Activated naive CD8-positive, alpha-beta T cell treated with anti-CD3 and anti-CD28 coated beads for 36 hours (primary cell): Measurements from ENCODE around the gene PTGR3. TPM values are rescaled to one million over a fixed set of nuclear protein-coding genes. Genes with fewer than 3 reads are reported as not detected.

Experiments
- DNase-seq: peaks from one replicate; pipeline ENCODE4 v3.0.0; 2021
- H3K27ac Mint-ChIP-seq: one replicate; pipeline ENCODE4 v1.8.0; 2022; ENCODE audit warnings: mild to moderate bottlenecking, moderate library complexity, mixed read lengths
- H3K27me3 Mint-ChIP-seq: one replicate; pipeline ENCODE4 v1.8.0; 2022; ENCODE audit warnings: mild to moderate bottlenecking, mixed read lengths
- H3K36me3 Mint-ChIP-seq: one replicate; pipeline ENCODE4 v1.8.0; 2021; ENCODE audit warnings: mild to moderate bottlenecking, mixed read lengths
- H3K4me1 Mint-ChIP-seq: one replicate; pipeline ENCODE4 v1.8.0; 2021; ENCODE audit warnings: mixed read lengths
- H3K4me3 Mint-ChIP-seq: one replicate; pipeline ENCODE4 v1.8.0; 2022; ENCODE audit warnings: mild to moderate bottlenecking, moderate library complexity, mixed read lengths
- H3K9me3 Mint-ChIP-seq: one replicate; pipeline ENCODE4 v1.8.0; 2022; ENCODE audit warnings: mixed read lengths
- total RNA-seq, 2 experiments: library from RNA; stranded (reverse); gene quantifications; one replicate each; pipeline ENCODE4 v1.2.3, GENCODE V29; 2021

The PTGR3 gene
- total RNA-seq, 2 experiments from 2014 or later: 20.2 to 23.2 TPM

DNA sequence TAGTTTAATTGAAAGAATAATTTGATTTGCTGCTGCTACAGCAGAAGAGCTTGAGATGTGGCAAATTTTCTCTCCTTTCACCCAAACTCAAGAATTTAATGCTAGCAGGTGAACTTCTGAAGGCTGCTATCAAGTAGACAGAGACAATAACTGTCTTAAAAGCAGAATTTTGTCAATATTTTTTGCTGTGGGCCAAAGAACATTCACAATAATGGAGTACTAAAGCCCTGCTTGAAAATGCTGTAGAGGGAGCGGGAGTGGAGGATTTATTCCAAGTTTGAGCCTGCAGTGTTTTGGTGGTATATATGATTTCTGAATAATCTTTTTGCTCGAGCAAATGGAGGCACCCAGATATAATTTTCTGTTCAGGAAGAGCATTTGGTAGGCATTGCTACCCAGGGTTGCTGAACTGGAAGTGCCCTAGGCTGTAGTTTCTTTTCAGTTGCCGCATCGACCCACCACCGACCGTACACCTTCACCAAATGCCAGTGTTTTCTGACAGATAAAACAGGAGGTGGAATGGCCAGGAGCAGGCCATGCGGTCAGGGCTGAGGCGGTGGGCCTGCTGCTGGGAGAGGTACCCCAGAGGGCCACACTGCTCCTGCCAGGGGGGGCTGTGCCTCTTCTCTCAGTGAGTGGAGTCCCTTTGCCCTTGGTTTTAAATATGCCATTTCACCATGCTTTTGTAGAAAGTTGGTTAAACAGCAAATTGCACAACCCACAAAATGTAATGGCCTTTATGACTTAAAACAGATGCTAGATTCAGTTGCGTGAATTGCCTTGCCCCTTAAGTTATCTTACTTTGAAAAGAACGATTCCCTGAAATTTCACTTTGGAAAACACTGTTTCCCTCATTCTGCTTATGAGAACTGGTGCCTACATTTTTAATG, 38.0 kb upstream of the PTGR3 start:
- Mint-ChIP-seq H3K36me3 (peaks cover 6% of the 10 kb centered on the region), H3K4me1 (peaks cover 57% of the 10 kb centered on the region), H3K27me3 (no peaks in the 10 kb centered on the region), H3K27ac (peak overlapping the region; percentile 96), H3K4me3 (peak overlapping the region; percentile 88), H3K9me3 (no peaks in the 10 kb centered on the region)
- DNase-seq: no peak

DNA sequence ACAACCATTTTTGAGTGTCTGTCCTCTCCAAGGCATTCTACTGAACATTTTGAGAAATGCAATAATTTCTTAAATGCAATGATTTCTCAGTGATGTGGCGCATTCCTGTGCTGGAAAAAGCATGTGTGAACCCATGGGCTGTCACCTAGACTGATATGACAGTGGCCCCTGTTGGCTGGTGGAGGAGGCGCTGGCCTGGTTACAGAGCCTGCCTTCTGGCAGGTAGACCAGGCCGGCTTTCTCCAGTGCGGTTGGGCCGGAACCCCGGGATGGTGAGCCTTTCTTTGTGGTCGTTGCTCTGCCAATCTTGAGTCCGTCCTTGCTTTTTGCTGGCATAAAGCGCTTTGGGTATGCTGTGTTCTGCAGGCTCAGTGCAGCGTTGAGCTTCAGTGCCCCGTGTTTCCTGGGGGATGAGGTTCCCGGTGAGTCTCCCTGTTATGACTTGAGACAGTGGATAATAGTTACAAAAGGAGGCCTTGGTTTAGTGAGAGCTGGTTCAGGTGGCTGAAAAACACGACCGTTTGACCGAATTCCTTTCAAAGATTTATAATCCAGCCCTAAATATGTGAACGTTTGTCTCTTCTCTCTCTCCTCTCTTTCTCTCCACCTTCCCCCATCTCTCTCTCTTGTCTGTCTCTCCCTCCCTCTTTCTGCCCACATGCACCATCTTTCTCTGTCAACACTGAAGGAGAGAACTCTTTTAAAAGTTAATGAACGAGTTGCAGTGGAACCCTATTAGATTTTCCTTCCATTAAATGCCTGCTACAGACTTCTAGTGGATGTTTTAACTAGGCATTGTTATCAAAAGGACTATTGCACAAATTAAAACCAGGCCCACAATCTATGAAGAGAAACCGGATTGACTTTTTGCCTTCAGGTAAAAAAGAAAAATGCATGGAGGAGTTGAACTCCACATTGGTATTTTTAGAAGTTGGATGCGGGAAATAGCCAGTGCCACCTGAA, 35.7 kb upstream of the PTGR3 start:
- Mint-ChIP-seq H3K27ac (no peak overlapping the region), H3K4me3 (no peak overlapping the region)
- no peak for DNase-seq

DNA sequence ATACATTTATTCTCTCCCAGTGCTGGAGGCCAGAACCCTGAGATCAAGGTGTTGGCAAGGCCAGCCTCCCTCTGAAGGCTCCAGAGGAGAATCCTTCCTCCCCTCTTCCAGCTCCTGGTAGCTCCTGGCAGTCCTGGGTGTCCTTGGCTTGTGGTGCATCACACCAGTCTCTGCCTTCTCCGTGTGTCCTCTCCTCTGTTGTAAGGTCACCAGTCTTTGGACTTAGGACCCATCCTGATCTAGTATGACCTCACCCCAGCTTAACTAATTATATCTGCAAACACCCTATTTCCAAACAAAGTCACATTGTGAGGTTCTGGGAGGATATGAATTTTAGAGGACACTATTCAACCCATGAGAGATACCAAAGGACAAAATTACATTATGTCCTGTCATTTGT, 32.8 kb upstream of the PTGR3 start:
- H3K9me3 Mint-ChIP-seq: no peaks in the 10 kb centered on the region
- peaks cover 30% of the 10 kb centered on the region for H3K4me1 Mint-ChIP-seq
- no peak for DNase-seq
- H3K4me3 Mint-ChIP-seq: no peak overlapping the region
- no peak overlapping the region for H3K27ac Mint-ChIP-seq
- H3K27me3 Mint-ChIP-seq: no peaks in the 10 kb centered on the region
- H3K36me3 Mint-ChIP-seq: peaks cover 9% of the 10 kb centered on the region

More for the DNA sequence above, 35.7 kb upstream of the PTGR3 start:
- Mint-ChIP-seq H3K27me3 (no peaks in the 10 kb centered on the region), H3K36me3 (peaks cover 9% of the 10 kb centered on the region), H3K4me1 (peaks cover 48% of the 10 kb centered on the region), H3K9me3 (no peaks in the 10 kb centered on the region)

DNA sequence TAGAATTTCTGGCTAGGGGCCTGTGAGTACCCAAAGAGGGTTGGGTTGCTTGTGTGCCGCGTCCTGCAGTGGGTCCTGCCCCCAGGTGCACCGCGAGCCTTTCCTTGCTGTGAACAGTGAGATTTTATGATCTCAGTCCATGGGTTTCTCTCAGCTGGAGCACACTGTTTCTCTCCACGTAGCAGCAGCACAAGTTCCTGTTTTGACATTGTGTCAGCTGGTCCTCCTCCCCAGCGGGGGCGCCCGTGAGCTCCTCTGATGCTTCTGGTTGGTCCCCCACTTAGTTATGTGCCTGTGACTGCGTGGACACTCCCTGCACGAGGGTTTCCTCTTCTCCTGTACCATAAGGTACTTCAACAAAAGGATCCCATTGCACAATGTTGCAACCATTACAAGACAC, 31.5 kb upstream of the PTGR3 start:
- DNase-seq: no peak
- H3K9me3 Mint-ChIP-seq: no peaks in the 10 kb centered on the region
- peaks cover 24% of the 10 kb centered on the region for H3K4me1 Mint-ChIP-seq
- peaks cover 9% of the 10 kb centered on the region for H3K36me3 Mint-ChIP-seq
- H3K27ac Mint-ChIP-seq: no peak overlapping the region
- H3K4me3 Mint-ChIP-seq: no peak overlapping the region
- no peaks in the 10 kb centered on the region for H3K27me3 Mint-ChIP-seq

DNA sequence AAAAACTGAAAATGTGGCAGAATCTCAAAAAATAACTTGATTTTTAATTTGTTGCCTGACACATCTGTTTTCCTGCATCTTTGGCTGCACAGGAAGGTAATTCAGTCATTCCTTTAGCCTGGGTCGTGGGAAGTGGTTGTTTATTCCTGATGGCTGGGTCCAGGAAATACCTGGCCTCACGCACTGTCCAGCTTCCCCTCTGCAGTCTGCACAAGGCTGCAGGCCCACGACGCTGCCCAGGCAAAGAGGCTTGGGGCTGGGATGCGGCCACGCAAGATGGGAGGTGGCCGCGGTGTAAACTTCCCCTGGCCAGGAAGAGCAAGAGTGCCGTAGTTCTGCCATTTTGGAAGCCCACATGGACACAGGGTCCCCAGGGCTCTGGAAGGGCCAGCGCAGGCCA, 29.8 kb upstream of the PTGR3 start:
- Mint-ChIP-seq H3K4me3 (no peak overlapping the region), H3K27me3 (no peaks in the 10 kb centered on the region), H3K36me3 (peaks cover 9% of the 10 kb centered on the region), H3K9me3 (no peaks in the 10 kb centered on the region), H3K4me1 (peaks cover 14% of the 10 kb centered on the region), H3K27ac (no peak overlapping the region)
- no peak for DNase-seq

DNA sequence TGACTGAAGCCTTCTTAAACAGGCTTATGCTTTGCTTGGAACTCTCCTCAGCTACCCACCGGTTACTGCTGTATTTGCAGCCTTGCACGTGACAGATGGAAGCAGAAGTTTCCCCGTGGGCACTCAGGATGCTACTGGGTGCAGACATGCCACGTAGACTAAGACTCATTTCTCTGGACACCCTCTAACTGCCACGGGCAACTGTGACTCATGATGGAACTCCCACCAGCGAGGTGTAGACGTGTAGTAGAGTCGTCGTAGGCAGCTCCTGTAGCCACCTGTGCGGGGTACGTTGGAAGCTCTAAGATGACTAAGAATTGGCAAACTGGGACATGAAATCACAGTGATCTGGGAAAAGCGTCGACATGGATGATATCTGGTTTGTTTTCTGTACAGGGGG, 29.2 kb upstream of the PTGR3 start:
- Mint-ChIP-seq H3K27me3 (no peaks in the 10 kb centered on the region), H3K36me3 (peaks cover 9% of the 10 kb centered on the region), H3K4me3 (no peak overlapping the region), H3K9me3 (no peaks in the 10 kb centered on the region), H3K27ac (no peak overlapping the region), H3K4me1 (peaks cover 18% of the 10 kb centered on the region)
- DNase-seq: no peak

DNA sequence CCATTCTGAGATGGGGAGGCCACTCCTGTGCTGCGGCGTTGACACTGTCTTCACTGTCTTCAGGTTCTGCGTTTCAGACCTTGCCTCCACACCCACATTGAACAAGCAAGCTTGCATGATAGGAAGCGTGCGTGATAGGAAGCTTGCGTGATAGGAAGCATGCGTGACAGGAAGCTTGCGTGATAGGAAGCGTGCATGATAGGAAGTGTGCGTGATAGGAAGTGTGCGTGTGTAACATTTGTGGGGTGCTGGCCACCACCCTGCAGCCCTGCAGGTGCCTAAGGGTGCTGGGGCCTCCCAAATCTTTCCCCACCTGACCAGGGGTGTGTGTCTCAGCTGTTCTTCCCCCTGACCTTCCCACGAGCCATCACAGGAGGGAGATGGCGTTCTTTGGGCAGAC, 27.0 kb upstream of the PTGR3 start:
- H3K9me3 Mint-ChIP-seq: no peaks in the 10 kb centered on the region
- no peak for DNase-seq
- peaks cover 14% of the 10 kb centered on the region for H3K4me1 Mint-ChIP-seq
- no peaks in the 10 kb centered on the region for H3K27me3 Mint-ChIP-seq
- H3K27ac Mint-ChIP-seq: no peak overlapping the region
- H3K36me3 Mint-ChIP-seq: peaks cover 5% of the 10 kb centered on the region
- H3K4me3 Mint-ChIP-seq: no peak overlapping the region

DNA sequence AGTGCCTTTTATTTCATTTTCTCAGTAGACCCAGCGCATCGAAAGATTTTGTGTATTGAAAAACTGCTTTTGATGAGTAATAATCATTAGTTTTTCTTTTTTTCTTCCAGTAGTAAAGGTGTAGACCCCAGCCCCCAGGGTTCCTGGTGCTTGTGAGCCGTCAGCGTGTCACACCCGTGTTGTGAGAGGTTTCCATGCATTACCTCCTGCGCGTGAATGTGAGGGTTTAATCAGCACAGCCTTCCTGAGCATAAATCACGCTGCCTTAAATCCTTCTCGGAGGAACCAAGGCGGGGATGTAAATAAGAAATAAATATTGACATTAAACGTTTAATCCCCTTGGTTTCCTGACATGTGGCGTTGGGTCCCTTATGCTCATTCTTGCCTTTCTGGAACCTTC, 26.0 kb upstream of the PTGR3 start:
- Mint-ChIP-seq H3K36me3 (peaks cover 8% of the 10 kb centered on the region), H3K27me3 (no peaks in the 10 kb centered on the region), H3K4me3 (no peak overlapping the region), H3K4me1 (peaks cover 23% of the 10 kb centered on the region), H3K27ac (no peak overlapping the region), H3K9me3 (no peaks in the 10 kb centered on the region)
- no peak for DNase-seq

DNA sequence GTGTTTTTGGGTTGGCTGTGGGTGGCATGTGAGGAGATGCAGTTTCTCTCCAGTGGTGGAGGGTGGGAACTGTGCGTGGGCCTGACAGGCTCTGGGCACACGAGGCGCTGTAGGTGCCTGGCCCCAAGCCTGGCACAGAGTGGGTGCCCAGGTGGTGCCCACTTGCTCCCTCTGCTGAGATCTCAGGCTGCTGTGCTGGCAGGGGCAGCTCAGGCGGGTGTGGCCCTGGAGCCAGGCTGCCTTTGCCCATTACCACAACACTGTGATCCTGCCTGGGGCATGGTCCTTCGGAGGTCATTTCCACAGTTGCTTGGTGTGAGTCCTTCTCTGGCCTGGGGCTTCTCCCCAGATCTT, 22.1 kb upstream of the PTGR3 start:
- Mint-ChIP-seq H3K36me3 (peaks cover 18% of the 10 kb centered on the region), H3K27ac (no peak overlapping the region), H3K4me3 (no peak overlapping the region), H3K4me1 (peaks cover 51% of the 10 kb centered on the region), H3K27me3 (no peaks in the 10 kb centered on the region), H3K9me3 (no peaks in the 10 kb centered on the region)
- DNase-seq: no peak

DNA sequence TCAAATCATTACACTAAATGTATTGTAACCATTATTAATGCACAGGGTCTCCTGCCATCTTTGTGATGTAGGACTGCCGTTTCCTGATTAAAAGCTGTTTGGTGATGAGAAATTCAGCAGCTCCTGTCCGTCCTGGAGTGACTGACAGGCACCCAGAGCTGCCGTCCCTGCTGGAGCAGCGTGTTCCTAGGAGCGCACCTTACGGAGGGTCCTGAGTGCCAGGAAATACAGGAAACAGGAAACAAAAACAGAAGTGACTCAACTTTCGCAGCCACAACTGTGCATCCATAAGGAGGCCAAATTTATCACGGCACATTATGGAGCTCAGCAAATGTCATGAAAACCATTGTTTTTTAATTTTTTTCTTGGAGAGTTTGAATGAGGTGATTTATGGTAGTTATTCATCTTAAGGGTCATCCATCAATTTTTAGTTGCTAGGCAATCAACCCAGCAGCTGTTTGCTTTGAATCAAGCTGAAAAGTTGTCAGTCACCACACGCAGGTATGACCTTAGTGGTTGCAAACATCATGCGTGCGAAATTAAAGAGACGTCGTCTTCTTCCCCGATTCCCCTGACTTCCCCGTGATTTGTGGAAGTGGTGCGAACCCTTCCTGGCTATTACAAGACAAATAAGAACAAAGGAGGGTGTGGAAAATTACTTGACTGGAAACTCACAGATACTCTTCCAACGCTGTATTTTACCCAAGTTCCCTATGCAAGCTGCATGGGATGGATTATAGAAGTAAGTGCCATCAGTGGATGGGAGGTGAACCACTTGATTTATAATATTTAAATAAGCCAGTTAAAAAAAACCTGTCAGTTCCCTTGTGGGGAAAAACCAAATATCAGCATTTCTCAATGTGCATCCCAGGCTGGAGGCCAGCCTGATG, 21.5 kb upstream of the PTGR3 start:
- H3K27ac Mint-ChIP-seq: peak overlapping the region; percentile 31

DNA sequence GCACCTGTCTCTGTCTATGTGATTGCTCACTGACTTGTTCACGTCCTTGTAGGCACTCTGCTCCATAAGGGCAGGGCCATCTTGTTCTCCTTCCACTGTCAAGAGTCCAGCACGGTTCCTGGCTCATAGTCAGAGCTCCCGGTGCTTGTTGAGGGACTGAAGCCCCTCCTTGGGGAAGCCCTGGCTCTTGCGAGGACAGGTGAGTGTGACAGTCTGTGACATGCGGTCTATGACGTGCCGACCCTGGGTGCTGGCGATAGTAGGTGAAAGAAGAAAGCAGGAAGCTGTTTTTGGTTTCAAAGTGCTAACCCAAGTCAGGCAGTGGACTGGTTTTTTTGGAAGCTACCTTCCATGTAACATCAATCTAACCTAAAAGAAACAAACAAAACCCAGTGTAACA, 20.5 kb upstream of the PTGR3 start:
- Mint-ChIP-seq H3K27ac (no peak overlapping the region), H3K4me1 (peaks cover 47% of the 10 kb centered on the region), H3K9me3 (no peaks in the 10 kb centered on the region), H3K4me3 (no peak overlapping the region), H3K27me3 (no peaks in the 10 kb centered on the region), H3K36me3 (peaks cover 18% of the 10 kb centered on the region)
- DNase-seq: no peak

More for the DNA sequence above, 21.5 kb upstream of the PTGR3 start:
- peaks cover 18% of the 10 kb centered on the region for H3K36me3 Mint-ChIP-seq
- no peaks in the 10 kb centered on the region for H3K9me3 Mint-ChIP-seq
- no peak for DNase-seq
- no peaks in the 10 kb centered on the region for H3K27me3 Mint-ChIP-seq
- peaks cover 47% of the 10 kb centered on the region for H3K4me1 Mint-ChIP-seq
- no peak overlapping the region for H3K4me3 Mint-ChIP-seq

DNA sequence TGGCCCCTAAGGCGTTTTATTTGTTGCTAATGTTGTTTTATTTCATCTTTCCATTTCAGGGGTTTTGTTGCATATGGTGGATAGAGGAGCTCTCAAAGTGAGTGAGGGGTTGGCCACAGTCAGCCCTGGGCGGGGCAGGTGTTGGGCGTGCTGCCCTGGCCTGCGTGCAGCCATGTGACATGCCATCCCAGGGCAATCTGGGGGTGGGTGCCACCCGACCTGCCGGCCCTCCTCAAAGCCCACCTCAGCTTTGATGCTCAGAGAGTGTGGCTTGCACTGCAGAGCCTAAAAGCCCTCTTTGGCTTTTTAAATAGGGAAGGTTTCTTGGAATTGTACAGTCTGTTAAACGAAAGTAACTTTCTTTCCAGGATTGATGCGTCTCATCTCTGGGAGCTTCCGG, 20.0 kb upstream of the PTGR3 start:
- H3K9me3 Mint-ChIP-seq: no peaks in the 10 kb centered on the region
- H3K4me3 Mint-ChIP-seq: no peak overlapping the region
- DNase-seq: no peak
- H3K4me1 Mint-ChIP-seq: peaks cover 49% of the 10 kb centered on the region
- peaks cover 18% of the 10 kb centered on the region for H3K36me3 Mint-ChIP-seq
- no peak overlapping the region for H3K27ac Mint-ChIP-seq
- H3K27me3 Mint-ChIP-seq: no peaks in the 10 kb centered on the region

DNA sequence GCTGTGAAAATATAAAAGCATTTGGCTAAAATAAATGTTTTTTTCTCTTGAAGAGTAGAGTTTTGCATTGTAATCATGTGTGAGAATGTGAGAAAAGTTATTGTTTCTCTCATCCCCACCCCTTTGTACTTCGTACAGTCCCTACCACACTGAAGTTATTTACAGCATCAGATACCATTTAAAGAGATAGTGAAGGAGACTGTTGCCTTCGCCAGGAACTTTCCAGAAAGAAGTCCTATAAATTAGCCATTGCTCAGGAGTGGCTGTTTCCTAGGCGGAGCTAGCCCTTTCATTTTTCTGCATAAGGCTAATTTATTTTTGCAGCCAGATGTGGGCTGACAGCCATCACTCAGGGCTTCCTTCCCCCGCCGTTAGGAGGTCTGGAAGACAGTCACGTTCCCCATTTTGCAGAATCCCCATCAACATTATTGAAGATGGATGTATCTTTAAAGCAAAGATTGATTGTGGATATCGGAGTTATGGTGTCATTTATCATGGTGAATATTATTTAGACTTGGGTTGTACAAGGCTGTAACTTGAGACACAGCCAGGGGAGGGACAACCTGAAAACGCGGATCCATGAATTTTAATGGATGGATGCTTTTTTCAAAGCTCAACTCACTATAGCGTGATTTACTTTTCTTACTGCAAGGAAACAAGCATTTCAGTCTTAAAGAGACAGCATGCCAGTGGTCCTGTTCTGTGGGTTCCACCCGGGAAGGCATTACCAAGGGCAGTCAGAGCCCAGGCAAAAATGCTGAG, 18.8 kb upstream of the PTGR3 start:
- no peak overlapping the region for H3K27ac Mint-ChIP-seq
- peaks cover 50% of the 10 kb centered on the region for H3K4me1 Mint-ChIP-seq
- H3K4me3 Mint-ChIP-seq: no peak overlapping the region
- no peaks in the 10 kb centered on the region for H3K27me3 Mint-ChIP-seq
- peaks cover 18% of the 10 kb centered on the region for H3K36me3 Mint-ChIP-seq
- no peak for DNase-seq
- H3K9me3 Mint-ChIP-seq: no peaks in the 10 kb centered on the region

DNA sequence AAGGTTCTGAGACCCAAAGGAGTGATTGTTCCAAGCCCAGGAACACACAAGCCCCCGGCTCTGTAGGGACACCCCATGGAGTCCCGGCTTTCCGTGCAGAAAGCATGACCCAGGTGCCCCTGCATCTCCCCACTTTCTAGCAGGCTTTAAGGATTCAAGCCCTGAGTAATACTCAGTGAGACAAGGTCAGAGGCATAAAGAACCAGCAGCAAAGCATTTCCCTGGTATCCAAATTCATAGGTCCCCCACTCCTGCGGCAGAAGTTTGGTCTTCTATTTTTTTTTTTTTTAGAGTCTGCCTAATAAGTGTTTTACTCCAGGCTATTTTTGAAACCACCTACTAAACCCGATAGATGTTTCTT, 18.0 kb upstream of the PTGR3 start:
- no peaks in the 10 kb centered on the region for H3K27me3 Mint-ChIP-seq
- H3K4me3 Mint-ChIP-seq: peak overlapping the region; percentile 52
- peak overlapping the region; percentile 58 for H3K27ac Mint-ChIP-seq
- peaks cover 57% of the 10 kb centered on the region for H3K4me1 Mint-ChIP-seq
- no peaks in the 10 kb centered on the region for H3K9me3 Mint-ChIP-seq
- DNase-seq: no peak
- H3K36me3 Mint-ChIP-seq: peaks cover 18% of the 10 kb centered on the region
